CD4-positive, alpha-beta T cell treated with Interleukin-6 at 100 ng/mL for 8 hours (primary cell): ENCODE data around the gene RBM44.

Experiments
- DNase-seq: peaks from one replicate; pipeline ENCODE4 v3.0.0-alpha.2; 2020; ENCODE audit warnings: mixed read lengths, low spot score

Gene RBM44

GRCh38 chr2:237888389-237888788, 89.8 kb downstream of the RBM44 start:
- no peak for DNase-seq

- no peak for DNase-seq
These were observed 90.4 kb downstream of the RBM44 start for GRCh38 chr2:237889016-237889415.

DNA sequence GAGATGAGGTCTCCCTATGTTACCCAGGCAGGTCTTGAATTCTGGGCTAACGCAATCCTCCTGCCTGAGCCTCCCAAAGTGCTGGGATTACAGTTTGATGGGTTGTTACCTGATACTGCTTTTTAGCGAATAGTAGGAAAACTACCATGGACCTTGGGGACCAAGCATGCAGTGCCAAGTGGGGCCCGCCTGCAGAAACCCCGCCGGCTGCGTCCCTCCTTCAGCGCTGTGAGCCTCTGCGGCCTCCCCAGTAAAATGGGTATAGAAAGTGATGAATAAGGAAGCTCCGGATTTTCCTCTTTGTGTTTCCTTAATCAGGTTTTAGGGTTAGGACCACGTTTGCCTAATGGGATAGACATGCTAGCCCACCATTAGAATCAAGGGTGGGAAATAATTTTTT, 91.2 kb downstream of the RBM44 start:
- no peak for DNase-seq
